Activated CD8-positive, alpha-beta memory T cell treated with anti-CD3 and anti-CD28 coated beads, Interleukin-2, amount 50 U/mL, for 48 hours (primary cell): ENCODE measurements around the gene ARID1A.

Experiments
- DNase-seq: peaks from one replicate; pipeline ENCODE4 v3.0.0-alpha.2; 2020

Gene ARID1A

DNA sequence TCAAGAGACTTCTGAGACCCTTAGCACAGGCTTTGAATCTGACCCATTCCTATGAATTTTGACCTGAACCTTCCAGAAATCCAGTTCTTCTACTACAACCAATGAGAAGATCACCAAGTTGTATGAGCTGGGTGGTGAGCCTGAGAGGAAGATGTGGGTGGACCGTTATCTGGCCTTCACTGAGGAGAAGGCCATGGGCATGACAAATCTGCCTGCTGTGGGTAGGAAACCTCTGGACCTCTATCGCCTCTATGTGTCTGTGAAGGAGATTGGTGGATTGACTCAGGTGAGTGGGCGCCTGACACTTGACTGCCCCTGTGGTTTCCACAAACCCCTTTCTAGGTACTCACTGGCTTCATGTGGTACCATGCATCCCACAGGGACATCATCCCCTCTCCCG lies 71.9 kb downstream of the ARID1A start:
- DNase-seq: no peak

GRCh38 chr1:26768755-26769154 lies 72.9 kb downstream of the ARID1A start:
- no peak for DNase-seq

GRCh38 chr1:26771285-26771642 lies 75.4 kb downstream of the ARID1A start:
- no peak for DNase-seq

- DNase-seq: no peak
Measured at GRCh38 chr1:26771643-26772321, 76.0 kb downstream of the ARID1A start.

DNA sequence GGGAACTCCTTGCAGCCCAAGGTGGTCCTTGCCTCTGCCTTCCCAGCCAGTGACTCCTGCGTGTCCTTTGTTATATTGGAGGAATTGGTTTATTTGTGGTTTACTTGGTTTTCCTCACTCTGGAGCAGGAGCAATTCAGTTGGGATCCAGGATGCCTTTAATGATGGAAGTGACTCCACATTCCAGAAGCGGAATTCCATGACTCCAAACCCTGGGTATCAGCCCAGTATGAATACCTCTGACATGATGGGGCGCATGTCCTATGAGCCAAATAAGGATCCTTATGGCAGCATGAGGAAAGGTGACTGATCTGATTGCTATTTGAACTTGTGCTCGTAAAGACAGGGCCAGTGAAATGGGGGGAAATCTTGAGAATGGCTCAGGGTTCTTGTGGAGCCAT lies 76.9 kb downstream of the ARID1A start:
- DNase-seq: no peak

GRCh38 chr1:26774462-26774861 lies 78.6 kb downstream of the ARID1A start:
- no peak for DNase-seq

DNA sequence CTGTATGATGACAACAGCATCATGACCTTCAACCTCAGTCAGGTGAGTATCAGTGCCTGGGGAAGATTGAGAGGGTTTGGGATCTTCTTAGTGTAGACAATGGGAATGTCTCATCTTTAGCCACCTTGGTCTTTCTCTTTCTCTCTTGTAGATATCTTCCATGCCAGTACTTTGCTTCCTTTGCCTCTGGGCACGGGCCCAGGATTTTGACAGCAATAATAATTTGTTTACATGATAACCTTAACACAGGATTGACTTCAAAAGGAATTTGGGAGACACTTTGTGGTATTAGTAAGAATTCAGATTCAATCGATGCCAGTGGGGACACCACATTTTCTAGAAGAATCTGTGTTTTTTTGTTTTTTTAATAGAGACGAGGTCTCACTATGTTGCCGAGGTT lies 79.9 kb downstream of the ARID1A start:
- DNase-seq: no peak

- DNase-seq: no peak
Measured at GRCh38 chr1:26779098-26779668, 83.4 kb downstream of the ARID1A start.

- DNase-seq: no peak
Measured at GRCh38 chr1:26780344-26780957, 84.6 kb downstream of the ARID1A start.

DNA sequence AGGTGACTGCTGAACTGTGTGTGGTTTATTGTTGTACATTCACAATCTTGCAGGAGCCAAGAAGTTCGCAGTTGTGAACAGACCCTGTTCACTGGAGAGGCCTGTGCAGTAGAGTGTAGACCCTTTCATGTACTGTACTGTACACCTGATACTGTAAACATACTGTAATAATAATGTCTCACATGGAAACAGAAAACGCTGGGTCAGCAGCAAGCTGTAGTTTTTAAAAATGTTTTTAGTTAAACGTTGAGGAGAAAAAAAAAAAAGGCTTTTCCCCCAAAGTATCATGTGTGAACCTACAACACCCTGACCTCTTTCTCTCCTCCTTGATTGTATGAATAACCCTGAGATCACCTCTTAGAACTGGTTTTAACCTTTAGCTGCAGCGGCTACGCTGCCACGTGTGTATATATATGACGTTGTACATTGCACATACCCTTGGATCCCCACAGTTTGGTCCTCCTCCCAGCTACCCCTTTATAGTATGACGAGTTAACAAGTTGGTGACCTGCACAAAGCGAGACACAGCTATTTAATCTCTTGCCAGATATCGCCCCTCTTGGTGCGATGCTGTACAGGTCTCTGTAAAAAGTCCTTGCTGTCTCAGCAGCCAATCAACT lies 85.5 kb downstream of the ARID1A start:
- DNase-seq: no peak

DNA sequence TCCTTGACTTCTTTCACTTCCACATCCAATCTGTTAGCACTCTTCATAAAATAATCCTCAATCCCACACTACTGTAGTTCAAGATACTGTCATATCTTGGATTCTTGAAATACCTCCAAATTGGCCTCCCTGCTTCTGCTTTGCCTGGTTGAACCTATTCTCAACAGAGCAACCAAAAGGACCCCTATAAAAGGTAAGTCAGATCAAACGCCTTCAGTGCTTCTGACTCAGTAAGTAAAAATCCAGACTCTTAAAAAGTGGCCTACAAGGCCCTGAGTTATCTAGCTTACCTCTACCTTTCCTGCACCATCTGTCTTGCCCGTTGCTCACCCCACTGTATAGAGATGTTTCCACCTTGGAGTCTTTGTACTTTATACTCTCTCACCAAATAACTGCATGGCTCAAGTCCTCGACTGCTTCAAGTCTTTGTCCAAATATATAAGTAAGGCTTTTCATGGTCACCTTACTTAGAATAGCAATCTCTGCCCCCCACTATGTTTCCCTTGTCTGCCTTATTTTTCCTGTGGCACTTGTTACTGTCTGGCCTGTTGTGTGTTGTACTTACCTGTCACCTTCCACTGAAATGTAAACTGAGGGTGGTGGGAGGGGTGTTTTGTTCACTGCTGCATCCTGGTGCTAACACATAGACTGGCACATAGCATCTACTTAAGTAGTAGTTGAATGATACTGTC lies 86.9 kb downstream of the ARID1A start:
- DNase-seq: no peak

- no peak for DNase-seq
Measured at GRCh38 chr1:26783646-26784022, 87.8 kb downstream of the ARID1A start.

DNA sequence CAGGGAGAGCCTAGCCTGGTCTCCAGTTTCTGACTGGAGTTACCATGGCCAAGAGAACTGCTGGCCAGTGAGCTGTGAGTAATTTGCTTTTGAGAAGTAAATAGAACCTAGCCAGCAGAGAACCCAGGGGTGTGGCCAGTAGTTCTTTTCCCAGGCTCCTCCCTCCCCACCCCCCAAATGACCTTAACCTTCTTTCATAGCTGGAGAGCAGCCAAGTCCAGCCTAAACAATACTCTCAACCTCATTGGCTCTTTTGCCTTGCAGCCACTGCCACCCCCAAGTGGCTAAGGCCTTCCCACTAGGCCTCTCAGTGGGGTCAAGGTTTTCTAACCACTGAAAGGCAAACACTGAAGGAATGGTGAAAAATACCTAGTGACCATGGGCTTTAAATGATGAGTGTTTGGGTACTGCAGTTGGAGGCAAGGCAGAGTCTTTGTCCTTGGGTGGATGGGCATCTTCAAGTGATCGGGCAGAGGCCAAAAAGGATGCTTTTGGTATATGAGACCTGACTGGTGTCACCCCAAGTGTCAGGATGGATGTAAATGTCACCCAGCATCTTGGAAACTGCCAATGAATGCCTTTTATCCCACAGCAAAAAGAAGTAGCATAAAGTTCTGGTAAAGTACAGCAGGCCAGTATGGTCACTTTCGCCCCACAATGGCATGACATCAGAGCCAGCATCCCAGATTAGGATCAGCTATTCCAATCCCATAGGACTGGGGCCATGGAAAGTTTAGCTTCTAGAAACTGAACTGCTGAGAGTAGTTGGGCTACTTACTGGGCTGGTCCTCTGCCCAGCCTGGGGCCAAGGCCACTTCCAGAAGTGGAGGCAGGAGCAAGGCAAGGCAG lies 88.4 kb downstream of the ARID1A start:
- DNase-seq: no peak

- DNase-seq: no peak
Measured at GRCh38 chr1:26784886-26785285, 89.1 kb downstream of the ARID1A start.

DNA sequence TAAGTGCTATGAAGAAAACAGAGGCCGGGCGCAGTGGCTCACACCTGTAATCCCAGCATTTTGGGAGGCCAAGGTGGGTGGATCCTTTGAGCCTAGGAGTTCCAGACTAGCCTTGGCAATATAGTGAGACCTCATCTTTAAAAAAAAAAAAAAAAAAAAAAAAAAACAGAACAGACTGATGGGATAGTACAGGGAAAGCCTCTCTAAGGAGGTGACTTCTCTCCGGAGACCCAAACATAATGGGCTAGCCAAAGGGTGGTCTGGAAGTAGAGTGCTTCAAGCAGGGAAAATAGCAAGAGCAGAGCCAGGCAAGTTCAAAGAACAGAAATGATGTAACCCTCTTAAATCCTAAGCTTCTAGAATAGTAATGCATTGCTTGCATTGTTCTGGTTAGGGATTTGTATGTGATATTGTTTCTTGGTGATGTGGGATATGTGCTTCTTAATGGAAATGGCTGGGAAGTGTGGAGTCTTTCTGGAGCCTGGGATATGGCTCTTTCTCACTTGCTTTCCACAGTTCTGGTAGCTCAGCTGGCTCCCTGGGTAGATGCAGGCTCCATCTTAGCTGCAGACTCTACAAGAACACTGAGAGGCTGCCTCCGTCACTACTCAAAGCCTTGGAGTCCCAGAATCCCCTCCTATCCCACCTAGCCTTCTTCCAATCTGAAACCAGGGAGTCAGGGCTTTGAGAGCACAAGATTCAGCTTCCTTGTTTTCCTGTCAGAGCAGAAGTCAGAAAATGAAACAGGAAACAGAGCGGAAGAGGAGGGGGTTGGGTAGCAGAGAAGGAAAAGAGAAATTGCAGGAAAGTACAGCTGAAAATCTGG lies 90.0 kb downstream of the ARID1A start:
- no peak for DNase-seq

DNA sequence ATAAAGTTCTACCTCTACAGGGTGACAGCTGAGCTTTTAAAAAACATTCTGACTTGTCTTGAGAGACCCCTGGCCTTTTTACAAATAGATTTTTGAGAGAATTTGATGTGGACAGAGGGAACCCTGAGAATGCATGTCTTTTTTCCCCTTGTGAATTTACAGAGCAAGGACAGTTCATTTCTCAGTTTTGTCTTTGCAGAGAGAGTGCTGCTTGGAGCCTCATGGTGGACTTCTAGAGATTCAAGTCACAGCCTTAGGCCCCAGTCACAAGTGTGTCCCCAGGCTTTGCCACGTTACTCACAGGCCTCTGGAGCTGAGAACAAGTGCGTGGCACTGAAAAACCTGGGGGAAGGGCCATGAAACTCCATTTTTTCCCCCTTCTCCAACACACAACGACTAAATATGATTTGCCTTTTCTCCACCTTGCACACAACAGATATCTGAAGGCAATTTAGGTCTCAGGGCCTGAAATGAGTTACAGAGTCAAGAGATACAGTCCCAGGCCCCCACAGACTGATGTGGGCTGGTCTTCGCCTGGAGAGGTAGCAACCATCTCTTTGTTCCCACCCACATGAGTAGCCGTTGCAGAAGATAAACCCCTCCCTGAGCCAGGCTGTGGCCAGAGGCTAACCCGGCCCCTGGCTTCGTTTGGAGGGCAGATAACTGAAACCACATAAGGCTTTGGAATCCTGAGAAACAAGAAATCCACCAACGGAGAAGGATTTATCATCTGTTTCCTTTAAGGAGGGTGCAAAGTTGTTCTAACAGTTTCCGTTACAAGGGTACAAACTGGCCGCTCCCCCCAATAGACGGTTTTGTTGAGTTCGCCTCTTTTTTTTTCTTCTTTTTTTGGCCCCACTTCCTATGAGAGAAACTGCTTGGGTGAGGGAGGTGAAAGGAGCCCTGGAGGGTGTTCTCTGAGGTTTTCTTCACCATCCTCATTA lies 90.9 kb downstream of the ARID1A start:
- peak; percentile 72 for DNase-seq

- no peak for DNase-seq
Measured at GRCh38 chr1:26787381-26787705, 91.5 kb downstream of the ARID1A start.

- DNase-seq: peak; percentile 96
Measured at GRCh38 chr1:26787706-26788514, 92.1 kb downstream of the ARID1A start, which contains the start of gene PIGV. Gene PIGV (plus strand): TSS chr1:26787950. CDS start chr1:26790816, 2,866 bp downstream.

DNA sequence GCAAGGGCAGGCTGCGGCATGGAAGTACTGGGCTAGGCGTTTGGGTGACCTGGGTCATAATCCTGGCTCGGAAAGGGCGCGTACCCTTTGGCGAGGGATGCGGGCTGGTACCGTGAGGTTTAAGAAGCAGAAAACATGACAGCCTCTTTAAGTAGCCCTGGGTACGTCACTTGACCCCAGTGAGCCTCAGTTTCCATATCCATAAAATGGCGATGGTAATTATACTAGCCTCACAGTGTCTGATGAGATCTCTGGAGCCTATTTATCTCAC lies 92.6 kb downstream of the ARID1A start:
- DNase-seq: no peak
